T-cell (primary cell): ENCODE measurements around the gene GTF2E1. TPM values are rescaled to one million over a fixed set of nuclear protein-coding genes. Genes with fewer than 3 reads are reported as not detected.
"Not testable (repeated sequence)": the region's sequence is repeated elsewhere in the genome, so short reads cannot be mapped to it uniquely, and the experiment has no call there.

Experiments
- ATAC-seq, 4 experiments: fragments of 200-7000 bp in 3 of 4; fragments of 150-1000 bp in 1 of 4; cut with Tn5 transposase; replicated peaks in 1 of 4; 1 replicate in 3 of 4; 2 replicates in 1 of 4; pipeline ENCODE4 v1.10.0; 2021; ENCODE audit warnings: moderate library complexity in 3 of 4, mild to moderate bottlenecking in 2 of 4, moderate number of reproducible peaks in 1 of 4
- CTCF ChIA-PET, 2 donors: fragments of 300-600 bp; sonication (Branson Sonifier 250); formaldehyde crosslinking; loops; one replicate each; lab custom pipeline; 2022; ENCODE audit warnings: antibody characterized with exemption in 2 of 2; lab: Charles Lee
- POLR2A ChIA-PET, 2 donors: fragments of 300-600 bp; sonication (Branson Sonifier 250); formaldehyde crosslinking; loops; one replicate each; lab custom pipeline; 2022; ENCODE audit warnings: antibody characterized with exemption in 2 of 2; lab: Charles Lee
- DNase-seq, 35 experiments: peaks; one replicate each; pipeline versions ENCODE4 v3.0.0 to v3.0.0-alpha.2; 2013 to 2023
- H3K27ac ChIP-seq: one replicate; pipeline ENCODE4 v1.5.1; 2013; ENCODE audit warnings: low read length
- H3K27me3 ChIP-seq, 2 experiments: replicated peaks in 1 of 2; 1 replicate in 1 of 2; 2 replicates in 1 of 2; pipeline versions ENCODE4 v1.6.1 to v1.7.0; 2013; ENCODE audit warnings: low read length in 1 of 2, mixed read lengths in 1 of 2; ENCODE audit not compliant: control insufficient read depth in 2 of 2, insufficient read depth in 2 of 2; ENCODE audit errors: extremely low read depth in 1 of 2
- H3K36me3 ChIP-seq, 2 donors: 1 replicate in 1 of 2; 2 replicates in 1 of 2; pipeline versions ENCODE4 v1.6.1 to v1.7.0; 2013; ENCODE audit warnings: low read length in 1 of 2; ENCODE audit not compliant: control insufficient read depth in 2 of 2, insufficient read depth in 1 of 2; ENCODE audit errors: extremely low read depth in 1 of 2
- H3K4me1 ChIP-seq, 2 experiments: 1 replicate in 1 of 2; 2 replicates in 1 of 2; pipeline versions ENCODE4 v1.6.1 to v1.7.0; 2013; ENCODE audit warnings: low read length in 2 of 2, mixed read lengths in 1 of 2; ENCODE audit not compliant: insufficient read depth in 2 of 2, control insufficient read depth in 1 of 2; ENCODE audit errors: extremely low read depth in 1 of 2
- H3K4me3 ChIP-seq, 2 donors: 1 replicate in 1 of 2; 2 replicates in 1 of 2; pipeline versions ENCODE4 v1.5.1 to v1.7.0; 2013; ENCODE audit warnings: mild to moderate bottlenecking in 2 of 2, low read length in 1 of 2, moderate library complexity in 1 of 2; ENCODE audit not compliant: control insufficient read depth in 1 of 2; ENCODE audit errors: extremely low read depth in 1 of 2
- H3K9me3 ChIP-seq: 2 replicates; pipeline ENCODE4 v1.7.0; 2013
- H3K27ac Mint-ChIP-seq, 2 donors: one replicate each; pipeline ENCODE4 v1.8.0; 2020 to 2021; ENCODE audit warnings: mild to moderate bottlenecking in 2 of 2, mixed read lengths in 2 of 2
- H3K27me3 Mint-ChIP-seq, 2 donors: one replicate each; pipeline ENCODE4 v1.8.0; 2021 to 2022; ENCODE audit warnings: mixed read lengths in 2 of 2
- H3K36me3 Mint-ChIP-seq: one replicate; pipeline ENCODE4 v1.8.0; 2021; ENCODE audit warnings: mixed read lengths
- H3K4me1 Mint-ChIP-seq, 3 donors: one replicate each; pipeline ENCODE4 v1.8.0; 2020 to 2022; ENCODE audit warnings: mixed read lengths in 3 of 3, mild to moderate bottlenecking in 1 of 3
- H3K4me3 Mint-ChIP-seq, 3 donors: one replicate each; pipeline ENCODE4 v1.8.0; 2020 to 2022; ENCODE audit warnings: mild to moderate bottlenecking in 3 of 3, mixed read lengths in 3 of 3, moderate library complexity in 3 of 3
- H3K9me3 Mint-ChIP-seq, 3 donors: one replicate each; pipeline ENCODE4 v1.8.0; 2020 to 2022; ENCODE audit warnings: mixed read lengths in 3 of 3
- WGBS: methylation state at CpG from one replicate; pipeline ENCODE4 v1.1.5; 2013; ENCODE audit warnings: missing lambda C conversion rate; ENCODE audit not compliant: insufficient coverage; 5-methylcytosine and 5-hydroxymethylcytosine counted together
- total RNA-seq, 35 experiments: library from RNA in 6 of 35; stranded (reverse) in 6 of 35; fragments of 120-200 nt in 1 of 35; gene quantifications; one replicate each; pipeline versions ENCODE4 v1.2.1 to v1.2.4 and lab custom pipeline; 2013 to 2026

Gene GTF2E1
- total RNA-seq, 5 donors from 2014 or later (not counting 1 experiment from before 2014, with no cell fraction given) = 13.3 to 28.5 (median 26.0) TPM

DNA sequence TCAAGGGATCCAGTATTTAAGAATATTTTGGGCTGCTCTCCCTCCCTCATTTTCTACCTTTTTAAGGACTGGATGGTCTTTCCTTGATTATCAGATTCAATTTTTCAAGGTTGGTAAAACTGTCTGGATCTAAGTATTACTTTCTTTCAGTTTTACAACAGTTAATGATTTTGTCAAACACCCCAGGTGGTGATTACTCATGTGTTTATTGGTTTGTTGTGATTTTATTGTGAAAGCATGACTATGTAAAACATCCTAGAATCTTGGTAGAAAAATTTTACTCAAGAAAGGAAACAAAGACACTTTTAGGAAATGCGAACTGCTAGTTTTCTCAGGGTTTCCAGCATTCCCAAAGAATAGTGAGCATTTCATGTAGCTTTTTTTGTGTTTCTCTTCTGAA is 7.3 kb downstream of the GTF2E1 start:
- CTCF ChIA-PET = interaction anchor here in 1 of 2 donors (1.0 kb wide), 1 partner anchor 191 kb away, joined by 3 read pairs; no protein-coding TSS in a partner anchor
- no peaks in the 10 kb centered on the region for H3K27me3 Mint-ChIP-seq
- H3K4me3 Mint-ChIP-seq = no peak overlapping the region
- no CpG with 5 or more reads among the region's 1 CpG for WGBS
- no peak overlapping the region for H3K4me3 ChIP-seq
- H3K4me1 Mint-ChIP-seq = peaks cover 43 to 49% (median 48%) of the 10 kb centered on the region in 3 donors
- H3K36me3 Mint-ChIP-seq = peaks cover 46% of the 10 kb centered on the region
- H3K27me3 ChIP-seq = no peaks in the 10 kb centered on the region
- DNase-seq (no peak), ATAC-seq (no peak)
- peaks cover 0 to under 1% of the 10 kb centered on the region in 2 experiments for H3K4me1 ChIP-seq
- peaks cover 0 to 16% of the 10 kb centered on the region in 2 donors for H3K36me3 ChIP-seq
- no peaks in the 10 kb centered on the region for H3K9me3 Mint-ChIP-seq
- POLR2A ChIA-PET = no interaction called here
- no peak overlapping the region for H3K27ac ChIP-seq
- no peaks in the 10 kb centered on the region for H3K9me3 ChIP-seq
- H3K27ac Mint-ChIP-seq = no peak overlapping the region

DNA sequence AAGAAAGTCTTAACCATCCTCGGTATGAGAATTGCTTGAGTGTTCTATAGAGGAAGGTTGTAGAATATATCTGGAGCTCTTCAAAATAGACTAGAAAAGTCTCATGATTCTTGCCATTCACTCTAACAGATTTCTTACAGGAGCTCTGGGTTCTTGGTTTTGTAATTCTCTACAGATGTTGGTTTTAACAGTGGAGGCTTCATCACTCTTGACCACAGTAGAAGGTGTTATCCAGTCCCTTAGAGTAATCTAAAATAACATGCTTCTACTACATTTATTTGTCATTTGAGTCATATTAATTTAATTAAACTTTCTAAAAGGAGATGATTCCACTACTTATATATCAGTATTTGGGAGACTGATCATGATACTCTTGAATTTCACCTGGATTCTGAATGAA is 9.7 kb downstream of the GTF2E1 start:
- ATAC-seq (no peak), DNase-seq (no peak)
- H3K36me3 Mint-ChIP-seq = peaks cover 62% of the 10 kb centered on the region
- H3K9me3 Mint-ChIP-seq = peaks cover 0 to 4% (median 0%) of the 10 kb centered on the region in 3 donors
- H3K27me3 ChIP-seq = no peaks in the 10 kb centered on the region
- no CpG with 5 or more reads among the region's 1 CpG for WGBS
- peaks cover 38 to 53% (median 48%) of the 10 kb centered on the region in 3 donors for H3K4me1 Mint-ChIP-seq
- H3K27ac ChIP-seq = no peak overlapping the region
- CTCF ChIA-PET = no interaction called here
- H3K27ac Mint-ChIP-seq = no peak overlapping the region
- H3K4me3 Mint-ChIP-seq = no peak overlapping the region
- H3K4me1 ChIP-seq = no peaks in the 10 kb centered on the region
- H3K9me3 ChIP-seq = no peaks in the 10 kb centered on the region
- no peaks in the 10 kb centered on the region for H3K27me3 Mint-ChIP-seq
- H3K4me3 ChIP-seq = no peak overlapping the region
- POLR2A ChIA-PET = no interaction called here
- peaks cover 0 to 20% of the 10 kb centered on the region in 2 donors for H3K36me3 ChIP-seq

DNA sequence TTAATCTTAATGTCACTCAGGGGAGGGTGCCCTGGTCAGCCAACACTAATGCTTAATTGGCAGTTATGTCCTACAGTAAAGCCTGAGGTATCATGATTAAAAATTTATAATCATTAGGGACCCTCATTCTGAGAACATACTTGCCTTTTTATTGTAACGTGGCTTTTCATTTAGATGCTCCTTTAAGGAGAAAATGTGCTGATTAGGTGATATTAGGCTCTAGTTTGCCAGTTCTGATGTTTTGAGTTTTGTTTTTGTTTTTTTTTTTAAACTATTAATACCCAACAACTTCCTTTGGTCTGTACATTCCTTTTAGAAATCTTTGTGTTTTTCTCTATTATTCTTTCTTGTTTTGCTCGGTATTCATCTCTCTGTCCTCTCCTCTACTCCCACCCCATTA is 10.3 kb downstream of the GTF2E1 start:
- Mint-ChIP-seq H3K27ac (no peak overlapping the region), H3K9me3 (peaks cover 0 to 4% (median 0%) of the 10 kb centered on the region in 3 donors), H3K4me1 (peaks cover 38 to 53% (median 51%) of the 10 kb centered on the region in 3 donors), H3K36me3 (peaks cover 61% of the 10 kb centered on the region), H3K27me3 (no peaks in the 10 kb centered on the region), H3K4me3 (no peak overlapping the region)
- Histone ChIP-seq H3K4me3 (no peak overlapping the region), H3K36me3 (peaks cover 0 to 20% of the 10 kb centered on the region in 2 donors), H3K27me3 (no peaks in the 10 kb centered on the region), H3K9me3 (no peaks in the 10 kb centered on the region), H3K27ac (no peak overlapping the region), H3K4me1 (no peaks in the 10 kb centered on the region)
- ATAC-seq = no peak
- ChIA-PET POLR2A (no interaction called here), CTCF (no interaction called here)
- WGBS = no CpG with 5 or more reads among the region's 2 CpGs
- DNase-seq = no peak

DNA sequence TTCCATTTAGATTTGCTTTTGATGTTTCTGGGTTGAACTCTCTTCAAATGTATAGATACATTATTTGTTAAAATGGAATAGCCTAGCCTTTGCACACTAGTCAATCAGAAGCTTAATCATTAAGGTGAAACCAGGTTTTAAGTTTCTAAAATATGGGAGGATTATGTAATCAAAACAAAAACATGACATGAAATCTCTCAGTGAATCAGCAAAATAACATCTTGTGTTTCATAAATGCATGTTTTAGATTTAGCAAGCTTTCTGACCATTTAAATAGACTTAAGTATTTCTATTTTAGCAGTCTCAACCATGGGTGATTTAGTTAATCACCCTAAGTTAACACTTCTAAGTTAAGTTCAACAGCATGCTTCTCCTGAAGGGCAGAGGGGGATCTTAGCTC is 11.3 kb downstream of the GTF2E1 start:
- ATAC-seq (no peak), DNase-seq (no peak)
- no peaks in the 10 kb centered on the region for H3K27me3 Mint-ChIP-seq
- Histone ChIP-seq H3K9me3 (no peaks in the 10 kb centered on the region), H3K4me3 (no peak overlapping the region), H3K27me3 (no peaks in the 10 kb centered on the region), H3K36me3 (peaks cover 0 to 24% of the 10 kb centered on the region in 2 donors), H3K4me1 (no peaks in the 10 kb centered on the region), H3K27ac (no peak overlapping the region)
- H3K36me3 Mint-ChIP-seq = peaks cover 68% of the 10 kb centered on the region
- no peak overlapping the region for H3K4me3 Mint-ChIP-seq
- H3K4me1 Mint-ChIP-seq = peaks cover 39 to 57% (median 55%) of the 10 kb centered on the region in 3 donors
- peaks cover 0 to 4% (median 0%) of the 10 kb centered on the region in 3 donors for H3K9me3 Mint-ChIP-seq
- ChIA-PET POLR2A (no interaction called here), CTCF (interaction anchor here in 1 of 2 donors (0.6 kb wide), 1 partner anchor 98 kb away, joined by 3 read pairs; no protein-coding TSS in a partner anchor)
- no peak overlapping the region for H3K27ac Mint-ChIP-seq

DNA sequence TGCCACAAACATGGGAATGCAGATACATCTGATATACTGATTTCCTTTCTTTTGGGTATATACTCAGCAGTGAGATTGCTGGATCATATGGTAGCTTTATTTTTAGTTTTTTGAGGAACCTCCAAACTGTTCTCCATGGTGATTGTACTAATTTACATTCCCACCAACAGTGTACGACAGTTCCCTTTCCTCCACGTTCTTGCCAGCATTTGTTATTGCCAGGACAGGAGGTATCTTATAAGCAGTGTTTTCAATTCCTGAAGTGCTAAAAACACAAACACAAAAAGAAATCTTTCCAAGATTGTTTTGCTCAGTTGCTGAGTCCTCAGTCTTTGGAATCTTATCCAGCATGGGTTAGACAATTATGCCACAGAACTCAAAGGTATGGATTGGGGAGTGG is 13.5 kb downstream of the GTF2E1 start:
- Histone ChIP-seq H3K36me3 (peaks cover 0 to 16% of the 10 kb centered on the region in 2 donors), H3K27ac (no peak overlapping the region), H3K4me1 (no peaks in the 10 kb centered on the region), H3K4me3 (no peak overlapping the region), H3K27me3 (no peaks in the 10 kb centered on the region), H3K9me3 (no peaks in the 10 kb centered on the region)
- no peak for DNase-seq
- ChIA-PET POLR2A (no interaction called here), CTCF (no interaction called here)
- Mint-ChIP-seq H3K27ac (no peak overlapping the region), H3K36me3 (peaks cover 67% of the 10 kb centered on the region), H3K4me1 (peaks cover 61 to 69% (median 67%) of the 10 kb centered on the region in 3 donors), H3K9me3 (peaks cover 0 to 4% (median 0%) of the 10 kb centered on the region in 3 donors), H3K4me3 (no peak overlapping the region), H3K27me3 (no peaks in the 10 kb centered on the region)
- ATAC-seq = no peak
- no CpG with 5 or more reads among the region's 2 CpGs for WGBS

DNA sequence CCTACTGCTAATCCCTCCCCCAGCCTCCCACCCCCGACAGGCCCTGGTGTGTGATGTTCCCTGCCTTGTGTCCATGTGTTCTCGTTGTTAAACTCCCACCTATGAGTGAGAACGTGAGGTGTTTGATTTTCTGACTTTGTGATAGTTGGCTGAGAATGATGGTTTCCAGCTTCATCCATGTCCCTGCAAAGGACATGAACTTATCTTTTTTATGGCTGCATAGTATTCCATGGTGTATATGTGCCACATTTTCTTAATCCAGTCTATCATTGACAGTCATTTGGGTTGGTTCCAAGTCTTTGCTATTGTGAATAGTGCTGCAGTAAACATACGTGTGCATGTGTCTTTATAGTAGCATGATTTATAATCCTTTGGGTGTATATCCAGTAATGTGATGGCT is 16.0 kb downstream of the GTF2E1 start:
- POLR2A ChIA-PET, ATAC-seq, CTCF ChIA-PET, H3K27ac ChIP-seq, DNase-seq, H3K4me3 Mint-ChIP-seq, H3K27me3 ChIP-seq, H3K4me1 ChIP-seq, H3K9me3 ChIP-seq, H3K27ac Mint-ChIP-seq, H3K27me3 Mint-ChIP-seq, H3K4me3 ChIP-seq, H3K36me3 ChIP-seq, H3K9me3 Mint-ChIP-seq: not testable (repeated sequence)
- Mint-ChIP-seq H3K36me3 (peaks cover 49% of the 10 kb centered on the region), H3K4me1 (peaks cover 65 to 72% (median 72%) of the 10 kb centered on the region in 3 donors)
- WGBS = no CpG with 5 or more reads among the region's 4 CpGs

DNA sequence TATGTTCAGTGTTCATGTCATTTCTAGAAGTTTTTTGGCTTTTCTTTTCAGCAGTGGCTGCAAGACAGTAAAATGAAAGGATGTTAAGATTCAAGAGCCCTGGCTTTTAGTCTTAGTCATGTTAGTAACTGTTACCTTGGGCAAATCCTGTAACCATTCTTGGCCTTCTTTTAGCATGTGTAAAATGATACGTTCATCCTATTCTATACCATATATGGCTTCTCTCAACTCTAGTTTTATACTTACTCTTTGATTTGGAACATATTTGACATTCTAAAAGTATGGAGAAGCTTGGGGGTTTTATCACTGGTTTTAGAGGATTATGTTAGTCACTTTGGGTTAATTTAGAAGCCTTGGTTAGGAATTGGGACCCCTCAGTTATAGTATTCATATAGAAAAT is 20.1 kb downstream of the GTF2E1 start:
- Mint-ChIP-seq H3K9me3 (no peaks in the 10 kb centered on the region), H3K27me3 (no peaks in the 10 kb centered on the region), H3K4me1 (peaks cover 77 to 86% (median 81%) of the 10 kb centered on the region in 3 donors), H3K36me3 (peaks cover 24% of the 10 kb centered on the region), H3K27ac (no peak overlapping the region), H3K4me3 (no peak overlapping the region)
- H3K36me3 ChIP-seq = peaks cover 0 to 4% of the 10 kb centered on the region in 2 donors
- no peaks in the 10 kb centered on the region for H3K27me3 ChIP-seq
- DNase-seq (no peak), ATAC-seq (no peak)
- H3K4me1 ChIP-seq = peaks cover 0 to 2% of the 10 kb centered on the region in 2 experiments
- POLR2A ChIA-PET = no interaction called here
- WGBS = no CpG with 5 or more reads among the region's 1 CpG
- no peak overlapping the region for H3K27ac ChIP-seq
- H3K4me3 ChIP-seq = no peak overlapping the region
- CTCF ChIA-PET = no interaction called here
- no peaks in the 10 kb centered on the region for H3K9me3 ChIP-seq
